NCI-H2107 treated with DMSO at 0.1 percent for 48 hours (cell line): ENCODE data around the gene ABHD17C.
A peak's percentile ranks its signal among the peaks of the same experiment; 100 is the strongest.
"Not testable (repeated sequence)": the region's sequence is repeated elsewhere in the genome, so short reads cannot be mapped to it uniquely, and the experiment has no call there.

ENCODE experiments used
- DNase-seq: peaks from one replicate; lab custom pipeline; 2025; ENCODE audit not compliant: unreplicated experiment; lab: John Stamatoyannopoulos, UW

The ABHD17C gene

DNA sequence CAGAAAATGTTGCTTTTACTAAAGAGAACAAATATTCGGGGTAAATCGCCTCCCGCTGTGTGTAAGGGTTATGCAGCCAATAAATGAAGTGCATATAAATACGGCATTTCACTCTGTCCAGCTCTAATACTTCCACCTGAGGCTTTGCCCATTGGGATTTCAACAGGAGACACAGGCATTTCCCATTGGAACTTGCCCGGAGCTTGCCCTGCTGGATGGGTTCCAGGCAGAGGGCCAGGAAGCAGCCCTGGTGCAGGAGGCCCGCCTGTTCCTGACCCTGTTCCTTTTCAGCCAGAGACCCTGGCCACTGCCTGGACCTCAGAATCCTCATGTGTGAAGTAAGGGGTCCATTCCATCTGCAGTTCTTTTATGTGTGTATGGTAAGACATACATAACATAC, 66.6 kb downstream of the ABHD17C start:
- DNase-seq = no peak

- DNase-seq = not testable (repeated sequence)
These were observed 68.1 kb downstream of the ABHD17C start for GRCh38 chr15:80763235-80763634.

GRCh38 chr15:80764535-80764934, 69.4 kb downstream of the ABHD17C start:
- no peak for DNase-seq

GRCh38 chr15:80766275-80766674, 71.2 kb downstream of the ABHD17C start:
- no peak for DNase-seq

GRCh38 chr15:80768158-80768557, 73.0 kb downstream of the ABHD17C start:
- no peak for DNase-seq

GRCh38 chr15:80769153-80769828, 74.2 kb downstream of the ABHD17C start:
- no peak for DNase-seq

GRCh38 chr15:80769829-80770705, 75.0 kb downstream of the ABHD17C start:
- no peak for DNase-seq

- DNase-seq = peak; percentile 57
These were observed 78.0 kb downstream of the ABHD17C start for GRCh38 chr15:80773122-80773551.

DNA sequence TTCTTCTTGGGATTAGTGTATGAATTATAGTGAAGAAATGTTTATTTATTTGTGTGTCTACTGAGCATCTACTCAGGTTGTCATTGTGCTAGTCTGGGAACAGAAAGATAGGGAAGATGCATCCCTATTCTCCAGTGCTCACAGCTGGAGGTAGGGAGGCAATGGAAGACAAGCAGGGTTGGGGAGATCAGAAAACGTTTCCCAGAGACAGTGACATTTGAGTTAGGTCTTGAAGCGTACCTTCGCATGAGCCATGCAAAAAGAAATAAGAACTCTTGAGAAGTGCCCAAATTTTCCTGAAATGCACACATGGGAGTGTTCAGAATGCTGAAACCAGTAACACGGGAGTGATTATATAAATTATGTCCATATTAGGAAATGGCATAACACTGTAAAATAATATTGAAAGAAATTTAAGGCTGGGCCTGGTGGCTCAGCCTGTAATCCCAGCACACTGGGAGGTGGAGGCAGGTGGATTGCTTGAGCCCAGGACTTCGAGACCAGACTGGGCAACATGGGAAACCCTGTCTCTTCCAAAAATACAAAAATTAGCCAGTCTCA, 78.8 kb downstream of the ABHD17C start:
- no peak for DNase-seq

GRCh38 chr15:80774486-80774885, 79.4 kb downstream of the ABHD17C start:
- no peak for DNase-seq

DNA sequence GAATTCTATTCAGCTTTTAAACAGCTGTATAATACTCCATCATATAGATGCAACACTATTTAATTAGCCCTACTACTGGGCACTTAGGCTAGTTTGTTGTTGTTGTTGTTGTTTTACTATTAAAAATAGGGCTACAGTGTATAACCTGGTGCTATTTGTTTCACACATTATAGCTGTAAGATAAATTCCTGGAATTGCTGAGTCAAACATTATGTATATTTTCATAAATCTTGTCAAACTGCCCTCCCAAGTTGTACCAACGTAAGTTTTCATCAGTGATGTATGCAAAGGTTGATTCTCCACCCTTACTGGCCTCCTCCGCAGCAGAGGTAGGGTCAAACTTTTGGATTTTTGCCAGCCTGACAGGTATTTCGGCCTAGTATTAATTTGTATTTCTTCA, 80.2 kb downstream of the ABHD17C start:
- no peak for DNase-seq

DNA sequence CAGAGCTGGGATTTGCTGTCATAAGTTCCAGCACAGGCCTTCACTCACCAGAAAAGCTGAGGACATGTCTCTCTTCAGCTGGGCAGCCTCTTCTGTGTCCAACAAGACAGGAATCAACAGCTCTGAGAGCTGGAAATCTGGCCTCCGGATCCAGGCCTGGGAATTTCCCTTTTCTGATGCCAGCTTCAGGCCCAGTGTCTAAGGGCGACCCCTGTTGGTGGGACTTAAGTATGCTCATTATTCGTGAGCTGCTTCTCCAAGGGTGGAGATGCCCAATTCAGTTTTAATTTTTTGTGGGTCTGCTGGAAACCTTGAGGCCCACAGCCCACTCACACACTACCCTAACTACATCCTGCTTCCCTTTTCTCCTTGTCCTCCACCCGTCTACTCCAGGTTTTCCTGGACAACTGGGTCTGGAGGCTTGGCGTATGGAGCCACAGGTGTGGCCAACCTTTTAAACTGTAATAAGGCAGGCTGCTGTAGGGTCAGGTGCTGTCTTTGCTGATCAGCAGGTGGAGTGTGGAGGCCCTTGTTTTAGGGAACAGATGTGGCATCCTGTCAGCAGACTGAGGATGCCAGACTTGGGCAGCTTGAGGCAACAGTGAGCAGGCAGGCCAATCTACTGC, 81.4 kb downstream of the ABHD17C start:
- DNase-seq = peak; percentile 2

- DNase-seq = no peak
These were observed 82.0 kb downstream of the ABHD17C start for GRCh38 chr15:80777137-80777536.

DNA sequence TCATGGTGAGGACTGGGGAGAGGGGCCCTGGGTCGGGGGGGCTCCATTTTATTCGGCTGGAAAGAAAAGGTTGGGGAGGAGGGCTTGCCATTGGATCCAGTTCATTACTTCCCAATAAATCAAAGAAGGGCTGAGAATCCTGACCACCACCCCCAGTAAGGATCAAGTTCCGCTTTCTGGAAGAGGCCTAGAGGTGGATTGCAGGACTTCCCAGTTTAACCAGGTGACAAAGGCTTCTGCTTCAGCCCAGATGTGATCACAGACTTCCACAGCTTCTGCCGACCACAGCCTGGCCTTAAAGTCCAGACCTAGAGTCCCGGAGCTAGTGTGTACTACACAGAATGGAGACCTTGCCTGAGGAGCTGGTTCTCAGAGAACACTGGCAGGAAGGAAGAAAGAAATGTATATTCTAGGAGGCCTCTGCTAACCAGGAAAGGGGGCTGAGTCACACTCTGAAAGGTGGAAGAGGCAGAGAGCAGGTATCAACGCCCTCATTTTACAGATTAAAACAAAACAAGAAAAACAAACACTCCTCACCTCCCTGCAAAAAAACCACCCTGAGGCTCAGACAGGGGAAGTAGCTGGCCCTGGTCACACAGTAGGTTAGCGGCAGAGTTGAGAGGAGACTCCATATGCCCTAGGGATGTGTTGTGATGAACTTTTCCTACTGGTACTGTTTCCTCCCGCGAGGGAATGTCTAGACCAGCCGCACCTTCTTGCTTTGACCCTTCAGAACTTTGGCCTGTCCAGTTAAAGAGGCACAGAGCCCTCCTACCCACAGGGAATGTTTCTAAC, 82.9 kb downstream of the ABHD17C start:
- DNase-seq = no peak

- no peak for DNase-seq
These were observed 83.5 kb downstream of the ABHD17C start for GRCh38 chr15:80778621-80778963.

DNA sequence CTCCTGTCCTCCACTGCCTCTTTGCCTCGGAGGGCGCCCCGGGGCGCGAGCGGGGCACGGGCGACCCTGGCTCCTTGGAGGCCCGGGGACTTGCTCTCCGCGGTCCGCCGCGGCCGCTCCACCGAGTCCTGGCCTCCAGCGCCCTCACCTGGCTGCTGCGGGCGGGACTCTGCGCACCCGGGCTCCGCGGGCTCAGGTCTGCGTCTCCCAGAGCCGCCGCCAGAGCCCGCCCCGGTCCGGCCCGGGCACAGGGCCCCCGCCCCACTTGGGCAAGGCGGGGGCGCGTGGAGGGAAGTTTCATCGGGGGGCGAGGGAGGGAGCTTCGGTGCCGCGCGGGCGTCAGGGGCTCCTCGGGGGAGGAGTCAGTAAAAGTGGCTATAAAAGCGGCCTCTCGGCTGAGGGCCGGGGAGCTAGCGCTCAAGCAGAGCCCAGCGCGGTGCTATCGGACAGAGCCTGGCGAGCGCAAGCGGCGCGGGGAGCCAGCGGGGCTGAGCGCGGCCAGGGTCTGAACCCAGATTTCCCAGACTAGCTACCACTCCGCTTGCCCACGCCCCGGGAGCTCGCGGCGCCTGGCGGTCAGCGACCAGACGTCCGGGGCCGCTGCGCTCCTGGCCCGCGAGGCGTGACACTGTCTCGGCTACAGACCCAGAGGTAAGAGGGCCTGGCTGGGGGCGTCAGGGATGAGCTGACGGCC, 84.0 kb downstream of the ABHD17C start, which contains the start of gene CEMIP:
Gene CEMIP (plus strand): TSS at position 407 of the 694 bp plus-strand sequence. CDS start 94,510 bp downstream, outside the sequence.
- peak; percentile 10 for DNase-seq

- no peak for DNase-seq
These were observed 84.7 kb downstream of the ABHD17C start for GRCh38 chr15:80779658-80780415.

DNA sequence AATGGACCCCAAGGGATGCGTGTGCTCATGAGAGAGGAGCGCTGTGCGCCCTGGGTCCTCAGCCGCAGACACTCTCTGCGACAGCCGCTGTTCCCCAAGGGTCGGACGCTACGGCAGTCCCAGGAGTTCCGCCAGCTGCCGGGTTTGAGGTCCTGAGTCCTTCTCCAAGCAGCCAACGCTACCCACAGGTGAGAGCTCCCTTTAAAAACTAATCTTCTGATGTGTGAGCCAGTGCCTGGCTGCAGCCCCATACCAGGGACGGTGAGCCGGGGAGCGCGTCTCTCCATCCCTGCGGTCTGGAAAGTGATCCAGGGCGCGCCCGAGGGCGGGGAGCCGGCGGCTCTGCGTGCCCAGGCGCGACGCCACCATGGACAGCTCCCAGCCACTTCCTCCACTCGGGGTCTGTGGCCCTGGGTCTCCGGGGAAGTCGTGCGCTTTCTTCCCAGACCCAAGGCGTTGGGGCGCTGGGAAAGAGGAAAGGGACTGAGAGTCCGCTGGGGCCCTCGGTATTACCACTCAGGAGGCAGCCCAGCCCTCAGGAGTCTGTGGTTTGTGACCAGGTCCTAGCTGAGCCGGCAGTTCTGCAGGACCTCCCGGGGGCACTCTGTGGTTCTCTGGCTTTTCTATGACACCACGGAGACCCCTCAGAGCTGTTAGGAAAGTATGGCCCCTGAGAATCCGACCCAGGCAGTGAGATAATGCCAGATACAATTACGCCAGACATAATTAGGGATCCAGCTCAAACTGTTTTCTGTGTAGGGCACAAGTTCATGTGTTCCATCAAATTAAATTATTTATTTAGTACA, 85.5 kb downstream of the ABHD17C start:
- no peak for DNase-seq

- DNase-seq = no peak
These were observed 88.2 kb downstream of the ABHD17C start for GRCh38 chr15:80783260-80783659.
